GM12891 (cell line): ENCODE measurements around the gene VIL1.

ENCODE experiments used
- POLR2A ChIP-seq: IDR thresholded peaks from 2 replicates; pipeline ENCODE4 v1.6.1; 2011; ENCODE audit warnings: low read depth, low read length, control low read depth
- POLR2AphosphoS5 ChIP-seq: IDR thresholded peaks from 2 replicates; pipeline ENCODE4 v1.6.1; 2011; ENCODE audit warnings: low read depth, low read length, control low read depth
- SPI1 ChIP-seq: IDR thresholded peaks from 2 replicates; pipeline ENCODE4 v1.6.1; 2011; ENCODE audit warnings: low read depth, low read length, control low read depth

- TF ChIP-seq POLR2A (no peak), POLR2AphosphoS5 (no peak), SPI1 (no peak)
These were observed 13.1 kb upstream of the VIL1 start for GRCh38 chr2:218405746-218406208.
